Heart left ventricle (tissue), 13 donors: ENCODE measurements around the gene PLA2G12A.

Source experiments
- CTCF ChIP-seq, 12 donors: fragments of 200-600 bp; sonication (generic) in 4 of 12; IDR thresholded peaks; one replicate each; pipeline versions ENCODE4 v1.5.0 to v1.8.0; 2018 to 2022; ENCODE audit warnings: antibody characterized with exemption in 12 of 12, mild to moderate bottlenecking in 5 of 12
- POLR2A ChIP-seq, 2 donors: fragments of 450-650 bp; IDR thresholded peaks; one replicate each; pipeline ENCODE4 v1.6.1; 2017; ENCODE audit warnings: antibody characterized with exemption in 2 of 2, mild to moderate bottlenecking in 2 of 2, moderate library complexity in 2 of 2
- donor health status: ischemic (EF 13 %, LVEDD 7.1; RV severe dilation, severe dysfunction).
- donor health status: DM: no; HTN: yes; CAD: no.
- donor health status: DM: no; HTN: no; CAD: no.
- donor health status: ischemic (EF 25% LVEDD 6.9; RV normal size, moderate dysfunction).
- donor health status: ischemic (EF 25% LVEDD 5.7; RV mildly dilated, moderate dysfunction).
- donor health status: ischemic (EF 35%, LVEDD 5.7; RV mildly dilated, moderate dysfunction).
- donor health status: nonischemic (EF 11% LVEDD 7.7; RV severe dilation, severe dysfunction).
- donor health status: DM: yes; HTN: yes; CAD: no.
- donor health status: PGD.
- donor health status: ischemic (EF 29% LVEDD 5.4; RV normal size, mild dysfunction).
- donor health status: nonischemic (EF 23%, LVEDD 6.1; RV moderate dilation, normal function).

- TF ChIP-seq CTCF (IDR thresholded peaks at IDR 0.05) (peak; percentile 53 to 82 (median 68)), POLR2A (IDR thresholded peaks at IDR 0.05) (peak in 1 of 2 donors; percentile 54)
These were observed 26.8 kb downstream of the PLA2G12A start, which contains the start of gene CASP6 for GRCh38 chr4:109702950-109703663.
